HG03432 (cell line): ENCODE results near the gene INHA.

ENCODE experiments used
- ATAC-seq: cut with Tn5 transposase; IDR thresholded peaks from one replicate; pipeline ENCODE4 v1.9.1; 2021; ENCODE audit warnings: mild to moderate bottlenecking, moderate library complexity; ENCODE audit not compliant: unreplicated experiment

Gene INHA

DNA sequence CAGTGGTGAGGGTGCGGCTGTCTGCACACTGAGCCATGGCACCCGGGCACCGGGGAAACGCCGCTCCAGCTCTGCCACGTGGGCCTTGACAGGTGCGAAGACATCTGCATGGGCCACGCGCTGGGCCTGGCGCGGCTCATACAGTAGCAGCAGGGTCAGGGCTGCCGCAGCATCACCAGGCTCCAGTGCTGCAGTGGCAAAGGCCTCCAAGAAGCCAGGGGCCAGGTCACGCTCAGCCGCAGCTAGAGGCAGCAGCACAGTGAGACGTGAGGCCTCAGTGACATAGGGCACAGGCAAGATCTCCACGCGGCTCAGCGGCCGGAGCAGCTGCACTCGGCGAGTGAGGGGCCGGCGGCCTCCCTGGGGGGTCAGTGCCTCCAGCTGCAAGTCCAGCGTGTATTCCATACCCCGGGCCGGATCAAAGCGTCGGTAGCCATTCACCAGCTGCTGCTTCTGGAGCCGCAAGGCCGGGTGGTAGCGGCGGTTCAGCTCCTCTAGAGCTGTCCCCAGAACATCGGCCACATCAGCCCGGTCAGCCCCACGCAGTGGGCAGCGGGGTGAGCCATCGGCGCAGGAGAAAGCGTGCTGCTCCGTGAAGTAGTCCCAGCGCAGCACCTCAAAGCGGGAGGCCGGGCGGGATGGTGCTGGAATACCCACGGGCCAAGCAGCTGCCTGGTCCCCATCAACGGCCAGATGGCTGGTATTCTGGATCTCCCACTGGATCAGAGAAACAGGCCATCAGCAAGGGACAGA, 32.0 kb upstream of the INHA start:
- ATAC-seq = no peak

DNA sequence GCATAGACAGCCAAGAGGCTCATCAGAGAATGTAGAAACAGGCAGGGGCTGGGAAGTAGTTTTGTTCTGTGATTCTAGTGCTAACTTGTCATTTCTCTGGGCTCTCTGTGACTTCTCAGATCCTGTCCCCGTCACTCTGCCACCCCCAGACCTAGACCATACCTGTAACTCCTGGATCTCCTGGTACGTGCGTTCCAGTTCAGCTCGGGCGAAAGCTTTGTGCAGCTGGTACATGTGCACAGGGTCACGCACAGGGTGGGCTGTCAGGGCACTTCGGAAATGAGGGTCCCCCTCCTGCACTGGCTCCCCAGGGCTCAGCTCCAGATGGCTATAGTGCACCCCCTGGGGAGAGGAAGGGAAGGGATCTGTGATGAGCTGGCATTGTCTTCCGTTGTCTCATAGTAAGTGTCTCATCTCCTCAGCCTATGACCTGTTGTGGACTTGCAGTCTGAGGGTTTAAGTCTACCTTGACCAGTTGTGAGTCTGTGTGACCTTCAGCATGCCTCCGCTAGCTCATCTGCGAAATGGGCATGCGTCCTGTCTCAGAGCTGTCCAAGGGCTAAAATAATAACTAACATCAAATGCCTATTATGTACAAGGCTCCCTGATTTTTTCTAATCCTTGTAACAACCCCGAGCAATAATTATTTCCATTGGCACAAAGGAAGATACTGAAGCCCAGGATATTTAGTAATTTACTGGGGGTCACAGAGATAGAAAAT, 31.2 kb upstream of the INHA start:
- ATAC-seq = no peak

DNA sequence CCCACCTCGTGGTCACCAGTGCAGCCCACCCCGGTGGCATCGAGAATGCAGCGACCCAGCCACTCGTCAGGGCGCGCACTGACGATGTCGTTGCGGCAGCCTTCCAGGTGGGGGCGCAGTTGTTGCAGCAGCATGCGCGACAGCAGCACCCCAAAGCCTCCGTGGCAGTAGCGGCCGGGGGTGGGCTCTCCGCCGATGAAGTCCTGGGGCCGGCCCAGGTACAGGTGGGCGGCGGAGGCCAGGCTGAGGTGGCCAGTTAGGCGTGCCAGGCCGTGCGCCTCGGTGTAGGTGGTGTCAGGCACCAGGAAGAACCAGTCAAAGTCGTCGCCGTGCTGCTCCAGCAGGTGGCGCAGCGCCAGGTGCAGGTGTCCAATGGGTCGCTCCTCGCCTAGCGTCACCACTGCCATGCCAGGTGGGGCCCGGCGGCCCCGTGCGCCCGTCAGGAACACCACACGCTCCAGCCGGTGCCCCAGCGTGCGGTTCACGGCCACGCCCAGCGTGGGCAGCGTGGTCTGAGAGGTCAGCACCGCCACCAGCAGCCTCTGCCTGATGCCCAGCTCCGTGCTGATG, 30.4 kb upstream of the INHA start:
- ATAC-seq = peak; percentile 54

DNA sequence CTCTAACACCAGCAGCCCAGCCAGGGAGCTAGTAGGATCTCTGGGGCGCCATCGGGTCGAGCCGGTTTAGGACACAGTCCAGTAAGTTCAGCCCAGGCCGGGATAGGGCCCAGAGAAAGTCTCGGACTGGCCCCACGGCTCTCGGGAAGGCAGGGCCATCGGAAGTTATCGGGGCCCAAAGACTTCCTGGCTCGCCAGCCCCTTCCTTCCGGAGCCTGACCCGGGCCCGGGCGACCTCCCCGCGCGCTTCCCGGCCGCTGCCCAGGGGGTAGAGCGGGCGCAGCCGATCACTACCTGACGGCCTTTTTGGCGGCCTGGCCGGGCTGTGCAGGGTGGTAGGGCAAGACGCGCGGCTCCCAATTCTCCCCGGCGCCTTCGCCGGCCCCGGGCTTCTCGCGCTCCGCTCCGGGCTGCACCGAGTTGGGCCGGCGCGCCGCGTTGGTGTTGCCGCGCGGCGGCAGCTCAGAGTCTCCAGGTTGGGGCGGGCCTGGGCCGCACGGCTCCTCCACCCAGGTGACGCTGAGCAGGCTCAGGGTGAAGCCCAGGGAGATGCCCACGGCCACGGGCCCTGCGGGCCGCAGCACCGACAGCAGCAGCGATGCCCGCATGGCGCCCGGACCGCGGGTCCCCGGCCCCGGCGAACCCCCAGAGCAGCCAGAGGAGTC, 29.0 kb upstream of the INHA start:
- peak; percentile 37 for ATAC-seq

DNA sequence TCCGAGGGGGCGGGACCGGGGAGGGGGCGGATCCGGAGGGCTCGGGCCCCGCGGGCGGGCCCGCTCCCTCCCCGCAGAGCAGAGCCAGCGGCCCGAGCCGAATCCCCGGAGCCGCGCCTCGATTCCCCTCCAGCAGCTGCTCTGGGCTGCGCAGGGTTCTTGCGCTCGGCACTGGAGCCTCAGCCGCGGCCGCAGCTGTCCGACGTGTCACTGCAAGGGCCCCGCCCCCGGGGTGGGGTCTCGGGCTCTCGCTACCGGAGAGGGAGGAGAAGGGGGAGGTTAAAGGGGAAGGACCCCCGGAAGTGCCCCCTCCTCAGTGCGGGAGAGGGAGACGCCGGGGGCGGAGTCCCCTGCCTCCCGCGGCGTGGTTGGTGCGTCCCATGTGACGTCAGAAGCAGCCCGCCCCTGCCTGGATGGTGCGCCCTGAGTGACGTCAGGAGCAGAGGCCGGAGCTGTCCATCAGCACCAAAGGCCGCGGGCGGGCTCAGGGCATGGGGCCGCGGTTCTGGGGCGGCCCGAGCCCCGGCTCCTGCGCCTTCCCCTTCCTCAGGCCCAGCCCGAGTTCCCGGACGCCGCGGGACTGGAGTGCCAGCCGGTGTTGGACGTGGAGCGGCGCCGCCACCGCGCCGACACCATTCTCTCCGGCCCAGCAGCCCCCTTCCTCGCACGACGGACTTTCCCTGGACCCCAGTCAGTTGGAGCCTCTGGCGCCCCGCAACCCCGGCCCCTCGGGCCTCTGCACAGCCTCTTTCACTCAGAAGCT, 28.3 kb upstream of the INHA start, which contains the start of the genes CHPF and TMEM198:
Gene CHPF, minus strand, starts transcription at position 214 of the 763 bp plus-strand sequence. CDS start 271 bp downstream, outside the sequence.
Gene TMEM198, plus strand, starts transcription at position 433 of the 763 bp plus-strand sequence. CDS start 700 bp downstream, outside the sequence.
- peak; percentile 82 for ATAC-seq

DNA sequence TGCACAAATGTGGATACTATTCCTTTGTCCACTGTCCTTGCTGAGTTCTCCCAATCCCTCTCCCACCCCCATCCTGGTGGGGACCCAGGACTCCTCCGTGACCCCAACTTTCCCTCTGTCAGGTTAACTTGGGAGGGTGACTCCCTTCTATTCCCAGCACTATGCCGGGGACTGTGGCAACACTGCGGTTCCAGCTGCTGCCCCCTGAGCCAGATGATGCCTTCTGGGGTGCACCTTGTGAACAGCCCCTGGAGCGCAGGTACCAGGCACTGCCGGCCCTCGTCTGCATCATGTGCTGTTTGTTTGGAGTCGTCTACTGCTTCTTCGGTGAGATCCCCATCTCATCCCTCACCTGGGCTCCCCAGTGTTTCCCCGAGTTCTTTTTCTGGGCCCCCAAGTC, 27.5 kb upstream of the INHA start:
- no peak for ATAC-seq

DNA sequence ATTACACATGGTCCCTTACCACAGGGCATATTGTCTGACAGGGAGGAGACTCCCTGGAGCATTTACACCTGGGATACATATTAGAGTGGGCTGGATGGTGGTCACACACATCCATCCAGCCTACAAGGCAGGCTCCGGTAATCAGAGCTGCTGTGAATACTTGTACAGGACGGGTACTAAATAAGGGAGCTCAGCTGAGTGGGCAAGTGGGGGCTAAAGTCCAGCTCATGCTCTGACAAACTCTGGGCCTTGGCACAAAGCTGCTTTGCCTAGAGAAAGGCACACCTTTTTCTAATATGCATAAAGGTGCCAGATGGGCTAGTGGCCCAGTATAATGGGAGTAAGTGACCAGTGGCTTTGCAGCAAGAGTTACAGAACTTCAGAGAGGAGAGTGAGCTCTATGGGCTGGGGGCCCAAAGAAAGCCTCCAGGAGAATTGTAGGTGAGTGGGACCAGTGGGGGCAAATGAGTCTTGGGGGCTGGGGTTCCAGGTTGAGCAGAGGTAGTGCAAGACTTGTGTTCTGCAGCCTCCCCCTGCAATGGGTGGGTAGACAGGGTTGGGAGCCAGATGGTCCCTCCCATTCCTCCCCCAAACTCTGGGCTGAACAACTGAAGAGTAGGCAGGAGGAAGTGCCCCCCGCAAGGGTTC, 26.7 kb upstream of the INHA start:
- ATAC-seq = no peak

DNA sequence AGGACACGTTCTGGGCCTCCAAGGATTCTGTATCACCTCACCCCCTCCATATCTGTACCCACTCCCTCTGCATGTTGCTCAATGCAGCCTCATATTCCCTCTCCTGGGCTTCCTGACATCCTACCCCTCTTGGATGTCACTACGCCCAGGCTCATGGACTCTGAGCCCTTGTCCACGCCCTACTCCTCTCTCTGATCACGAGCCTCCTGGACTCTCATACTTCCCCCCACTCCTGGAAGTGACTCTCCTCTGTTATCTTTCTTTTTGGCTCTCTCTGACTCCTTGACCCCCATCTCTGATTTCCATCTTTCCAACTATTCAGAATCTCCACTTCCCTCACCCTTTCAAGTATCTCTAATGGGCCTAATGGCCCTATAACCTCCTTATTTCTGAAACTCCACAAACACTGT, 26.2 kb upstream of the INHA start:
- no peak for ATAC-seq

DNA sequence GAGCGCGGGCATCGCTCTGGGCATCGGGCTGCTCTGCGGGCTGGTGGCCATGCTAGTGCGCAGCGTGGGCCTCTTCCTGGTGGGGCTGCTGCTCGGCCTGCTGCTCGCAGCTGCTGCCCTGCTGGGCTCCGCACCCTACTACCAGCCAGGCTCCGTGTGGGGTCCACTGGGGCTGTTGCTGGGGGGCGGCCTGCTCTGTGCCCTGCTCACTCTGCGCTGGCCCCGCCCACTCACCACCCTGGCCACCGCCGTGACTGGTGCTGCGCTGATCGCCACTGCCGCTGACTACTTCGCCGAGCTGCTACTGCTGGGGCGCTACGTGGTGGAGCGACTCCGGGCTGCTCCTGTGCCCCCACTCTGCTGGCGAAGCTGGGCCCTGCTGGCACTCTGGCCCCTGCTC, 24.5 kb upstream of the INHA start:
- no peak for ATAC-seq

DNA sequence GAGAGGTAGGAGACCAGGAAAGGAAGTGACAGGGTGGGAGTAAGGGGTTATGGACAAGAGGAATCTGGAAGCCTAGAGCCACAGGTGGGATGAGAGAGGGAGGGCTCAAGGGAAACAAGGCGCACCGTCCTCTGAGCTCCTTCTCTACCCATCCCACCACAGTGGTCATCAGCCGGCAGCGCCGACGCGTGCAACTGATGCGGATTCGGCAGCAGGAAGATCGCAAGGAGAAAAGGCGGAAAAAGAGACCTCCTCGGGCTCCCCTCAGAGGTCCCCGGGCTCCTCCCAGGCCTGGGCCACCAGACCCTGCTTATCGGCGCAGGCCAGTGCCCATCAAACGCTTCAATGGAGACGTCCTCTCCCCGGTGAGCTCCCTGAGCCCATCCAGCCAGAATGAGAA, 23.1 kb upstream of the INHA start:
- no peak for ATAC-seq

DNA sequence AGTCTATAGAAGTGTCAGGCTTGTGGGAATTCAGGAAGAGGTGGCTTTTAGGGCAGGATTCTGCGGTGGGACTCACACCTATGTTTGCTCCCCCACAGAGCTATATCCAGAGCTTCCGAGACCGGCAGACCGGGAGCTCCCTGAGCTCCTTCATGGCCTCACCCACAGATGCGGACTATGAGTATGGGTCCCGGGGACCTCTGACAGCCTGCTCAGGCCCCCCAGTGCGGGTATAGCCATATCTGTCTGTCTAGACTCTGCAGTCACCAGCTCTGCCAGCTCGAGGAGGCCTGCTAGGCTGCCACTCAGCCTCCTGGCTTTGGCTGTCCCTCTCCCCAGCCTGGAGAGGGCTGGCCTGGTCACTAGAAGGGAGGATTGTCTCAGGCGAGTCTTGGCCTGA, 22.5 kb upstream of the INHA start:
- ATAC-seq = no peak

DNA sequence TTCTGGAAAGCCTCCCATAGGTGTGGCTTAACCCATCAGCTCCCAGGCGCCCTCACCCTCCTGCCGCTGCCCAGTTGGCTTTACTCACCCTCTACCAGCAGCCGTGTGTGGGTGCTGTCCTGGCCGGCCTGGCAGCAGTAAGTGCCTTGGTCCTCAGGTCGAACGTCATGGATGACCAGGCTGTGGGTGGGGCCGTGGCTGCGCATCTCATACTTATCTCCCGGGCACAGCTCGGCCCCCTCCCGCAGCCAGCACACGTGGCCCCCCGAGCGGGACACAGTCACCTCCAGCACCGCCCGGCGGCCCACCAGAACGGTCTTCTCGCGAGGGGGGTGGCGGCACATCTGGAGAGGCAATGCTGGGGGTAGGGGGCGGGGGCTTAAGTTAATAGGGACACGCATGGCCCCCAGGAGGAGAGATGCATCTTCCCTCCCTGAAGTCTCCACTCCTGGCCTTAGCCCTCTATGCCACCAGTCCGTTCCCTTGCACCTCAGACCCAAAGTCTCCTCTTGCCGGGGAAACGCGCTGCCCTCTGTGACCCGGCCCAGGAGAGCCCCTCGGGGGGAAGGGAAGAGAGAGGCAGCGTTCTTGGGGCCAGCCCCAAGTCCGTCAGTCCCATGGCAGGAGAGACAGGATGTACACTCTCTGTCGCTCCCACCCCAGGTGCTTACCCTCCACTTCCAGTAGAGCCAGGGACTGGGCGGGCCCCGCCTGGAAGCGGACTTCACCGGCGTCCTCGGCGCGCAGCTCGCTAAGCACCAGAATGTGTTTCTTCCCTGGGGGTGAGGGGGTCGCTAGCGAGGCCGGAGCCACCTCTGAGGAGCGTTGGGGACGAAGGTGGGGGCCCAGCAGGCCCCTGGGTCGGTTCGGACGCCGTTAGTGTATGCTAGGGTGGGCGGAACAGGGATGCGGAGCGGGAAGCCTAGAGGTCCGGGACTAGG, 20.4 kb upstream of the INHA start:
- peak; percentile 26 for ATAC-seq

DNA sequence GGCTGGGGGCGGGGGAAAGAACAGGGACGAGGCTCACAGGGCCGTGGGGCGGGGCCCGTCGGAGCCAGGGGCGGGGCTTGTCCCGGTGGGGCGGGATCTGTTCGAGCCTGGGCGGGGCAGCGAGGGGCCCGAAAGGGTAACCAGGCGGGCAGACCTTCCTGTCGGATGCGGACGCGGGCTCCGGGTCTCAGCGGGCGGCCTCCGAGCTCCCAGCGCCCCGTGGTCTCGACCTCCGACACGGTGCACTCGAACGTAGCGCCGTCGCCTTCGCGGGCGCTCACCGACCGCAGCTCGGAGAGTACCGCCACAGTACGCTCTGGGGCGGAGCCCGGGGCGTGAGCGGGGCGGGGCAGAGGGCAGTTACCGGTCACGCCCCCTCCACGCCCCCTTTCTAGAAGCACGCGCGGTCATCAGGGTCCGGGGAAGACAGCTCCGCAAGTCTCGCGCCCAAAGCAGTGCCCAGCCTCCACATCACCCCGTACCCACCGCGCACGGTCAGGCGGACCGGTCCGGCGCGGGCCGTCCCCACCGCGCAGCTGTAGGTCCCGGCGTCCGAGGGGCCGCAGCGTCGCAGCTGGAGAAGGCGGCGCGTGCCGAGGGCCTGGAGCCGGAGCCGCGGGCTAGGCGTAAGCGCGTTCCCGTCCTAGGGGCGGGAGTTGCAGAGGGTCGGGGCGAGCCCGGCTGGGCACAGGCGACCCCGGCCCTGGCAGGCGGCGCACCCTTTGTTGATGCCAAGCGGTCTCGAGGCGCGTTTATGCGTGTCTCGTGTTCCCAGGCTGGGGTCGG, 19.5 kb upstream of the INHA start:
- peak; percentile 92 for ATAC-seq

DNA sequence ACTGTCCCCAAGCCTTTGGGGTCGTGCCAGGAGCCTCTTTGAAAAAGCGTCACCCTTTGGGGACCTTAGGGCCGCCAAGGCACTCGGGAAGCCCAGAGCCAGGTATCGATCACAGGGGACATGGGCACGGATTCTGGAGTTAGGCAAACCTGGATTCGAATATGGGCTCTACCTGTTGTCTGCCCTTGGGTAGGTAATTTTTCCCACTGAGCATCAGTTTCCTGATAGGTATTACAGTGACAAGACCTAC, 19.0 kb upstream of the INHA start:
- no peak for ATAC-seq

DNA sequence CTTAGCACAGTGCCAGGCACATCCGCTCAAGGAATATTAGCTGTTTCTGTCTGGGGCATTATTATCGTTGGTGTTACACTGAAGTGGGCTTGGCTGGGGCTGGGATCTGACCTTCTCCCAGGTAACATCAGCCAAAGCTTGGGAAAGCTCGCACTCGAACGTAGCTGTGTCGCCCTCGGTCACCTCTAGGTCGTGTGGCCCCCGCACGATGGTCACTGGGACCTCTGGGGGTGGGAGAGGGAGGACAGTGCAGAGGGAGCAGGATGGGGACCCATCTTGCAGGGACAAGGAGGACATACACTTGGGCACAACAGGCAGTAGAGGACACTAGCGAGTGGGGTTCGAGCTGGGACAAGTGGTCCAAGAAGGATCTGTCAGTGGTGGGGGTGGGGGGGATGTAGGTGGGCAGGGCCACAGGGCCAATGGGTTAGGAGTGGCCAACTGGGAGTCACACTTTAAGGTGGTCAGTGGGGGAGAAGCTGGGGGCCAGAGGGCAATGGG, 18.6 kb upstream of the INHA start:
- ATAC-seq = no peak

DNA sequence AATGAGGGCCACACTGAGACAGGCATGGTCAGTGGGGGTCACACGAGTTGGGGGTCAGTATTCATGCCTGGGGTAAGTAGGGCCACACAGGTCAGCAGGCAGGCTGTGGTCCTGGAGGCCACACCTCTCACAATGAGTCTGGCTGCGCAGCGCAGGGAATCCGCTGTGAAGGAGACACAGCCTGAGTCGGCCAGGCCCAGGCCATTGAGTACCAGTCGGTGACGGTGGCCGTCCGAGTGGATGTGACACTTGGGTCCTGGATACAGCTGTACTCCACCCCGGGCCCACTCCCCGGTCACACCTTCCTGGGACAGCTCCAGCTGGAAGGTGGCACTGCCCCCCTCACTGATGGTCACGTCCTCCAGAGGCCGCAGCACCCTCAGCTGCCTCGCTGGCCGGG, 17.8 kb upstream of the INHA start:
- no peak for ATAC-seq

DNA sequence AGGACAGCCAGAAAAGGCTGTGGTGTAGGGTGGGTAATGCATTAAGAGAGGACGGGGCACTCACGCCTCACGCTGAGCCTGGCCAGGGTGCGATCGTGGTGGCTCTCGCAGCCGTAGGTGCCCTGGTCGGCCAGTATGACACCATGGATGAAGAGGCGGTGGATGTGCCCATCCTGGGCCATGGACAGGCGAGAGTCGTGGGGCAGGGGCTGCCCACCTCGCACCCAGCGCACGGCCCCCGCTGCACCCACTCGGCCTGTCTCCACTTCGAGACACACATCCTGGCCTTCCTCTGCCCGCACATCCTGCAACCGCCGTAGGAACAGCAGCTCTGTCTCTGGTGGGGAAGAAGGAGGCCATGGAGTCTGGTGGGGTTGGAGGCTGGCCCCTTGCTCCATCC, 16.2 kb upstream of the INHA start:
- ATAC-seq = no peak

DNA sequence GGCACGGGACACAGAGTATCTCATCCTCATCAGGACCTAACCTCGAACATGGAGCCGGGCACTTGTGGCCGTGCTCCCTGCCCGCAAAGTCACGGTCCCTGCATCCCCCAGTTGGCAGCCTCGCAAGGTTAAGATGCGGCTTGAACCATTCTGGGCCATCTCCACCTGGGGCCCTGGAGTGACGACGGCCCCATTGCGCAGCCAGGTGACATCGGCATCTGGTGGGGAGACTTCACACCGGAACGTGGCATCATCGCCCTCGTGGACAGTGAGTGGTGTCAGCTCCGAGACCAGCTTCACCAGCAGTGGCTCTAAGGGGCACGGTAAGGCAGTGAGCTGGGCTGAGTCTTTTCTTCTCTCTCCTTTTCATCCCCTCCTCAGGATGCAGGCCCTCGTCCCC, 15.7 kb upstream of the INHA start:
- no peak for ATAC-seq
